NCI-H1694 treated with DMSO at 0.1 percent for 48 hours (cell line): ENCODE measurements around the gene CMC4.
A peak's percentile ranks its signal among the peaks of the same experiment; 100 is the strongest.

Experiments
- DNase-seq: peaks from one replicate; lab custom pipeline; 2025; lab: John Stamatoyannopoulos, UW

The CMC4 gene

GRCh38 chrX:155053656-155054055 lies 17.3 kb downstream of the CMC4 start:
- DNase-seq = no peak

GRCh38 chrX:155052738-155053498 lies 18.0 kb downstream of the CMC4 start:
- no peak for DNase-seq

- DNase-seq = peak; percentile 34
These were observed 21.8 kb downstream of the CMC4 start for GRCh38 chrX:155048977-155049619.

GRCh38 chrX:155046811-155047528 lies 24.0 kb downstream of the CMC4 start:
- no peak for DNase-seq

- DNase-seq = no peak
These were observed 24.7 kb downstream of the CMC4 start for GRCh38 chrX:155046129-155046810.

GRCh38 chrX:155035688-155036087 lies 35.2 kb downstream of the CMC4 start:
- no peak for DNase-seq

GRCh38 chrX:155031657-155032056 lies 39.3 kb downstream of the CMC4 start:
- no peak for DNase-seq

GRCh38 chrX:155028877-155029291 lies 42.1 kb downstream of the CMC4 start:
- no peak for DNase-seq

GRCh38 chrX:155028129-155028528 lies 42.8 kb downstream of the CMC4 start:
- no peak for DNase-seq

GRCh38 chrX:155027509-155028066 lies 43.3 kb downstream of the CMC4 start:
- DNase-seq = no peak

- peak; percentile 91 for DNase-seq
These were observed 44.0 kb downstream of the CMC4 start, which contains the start of gene FUNDC2 for GRCh38 chrX:155026727-155027508. Gene FUNDC2 (plus strand): TSS chrX:155026844. CDS start chrX:155026939, 95 bp downstream.

GRCh38 chrX:155026420-155026726 lies 44.6 kb downstream of the CMC4 start:
- DNase-seq = no peak

- no peak for DNase-seq
These were observed 46.8 kb downstream of the CMC4 start for GRCh38 chrX:155023907-155024833.

GRCh38 chrX:155022585-155022984 lies 48.4 kb downstream of the CMC4 start, which contains the start of gene F8:
Gene F8 (minus strand): TSS chrX:155022723. CDS start chrX:155022552, 171 bp downstream.
- DNase-seq = no peak

- DNase-seq = no peak
These were observed 50.3 kb downstream of the CMC4 start for GRCh38 chrX:155020591-155020990.
